GM21390 (cell line): Measurements from ENCODE around the gene FPR1.

Experiments
- ATAC-seq: cut with Tn5 transposase; IDR thresholded peaks from one replicate; pipeline ENCODE4 v1.9.1; 2021; ENCODE audit not compliant: unreplicated experiment

Gene FPR1, protein sequence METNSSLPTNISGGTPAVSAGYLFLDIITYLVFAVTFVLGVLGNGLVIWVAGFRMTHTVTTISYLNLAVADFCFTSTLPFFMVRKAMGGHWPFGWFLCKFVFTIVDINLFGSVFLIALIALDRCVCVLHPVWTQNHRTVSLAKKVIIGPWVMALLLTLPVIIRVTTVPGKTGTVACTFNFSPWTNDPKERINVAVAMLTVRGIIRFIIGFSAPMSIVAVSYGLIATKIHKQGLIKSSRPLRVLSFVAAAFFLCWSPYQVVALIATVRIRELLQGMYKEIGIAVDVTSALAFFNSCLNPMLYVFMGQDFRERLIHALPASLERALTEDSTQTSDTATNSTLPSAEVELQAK

DNA sequence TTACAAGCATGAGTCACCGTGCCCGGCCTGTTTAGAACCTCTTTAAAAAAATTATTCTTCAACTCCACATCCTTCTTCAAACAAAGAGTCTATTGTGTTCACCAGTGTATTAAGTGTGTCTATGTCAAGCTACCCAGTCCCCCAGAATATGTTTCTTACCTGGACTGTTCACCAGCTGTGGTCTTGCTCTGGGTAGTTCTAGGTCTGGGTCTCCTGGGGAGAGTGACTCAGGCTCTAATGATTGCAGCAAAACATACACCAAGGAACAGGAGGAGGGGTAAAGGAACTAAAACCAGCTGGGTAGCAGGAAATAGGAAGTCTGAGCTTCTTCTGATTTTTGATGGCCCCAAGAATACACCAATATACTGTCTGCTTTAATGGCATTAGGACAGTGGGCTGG lies at the start of gene FPR1:
Gene FPR1 (minus strand): TSS at position 224 of the 400 bp plus-strand sequence. CDS start 4,884 bp downstream, outside the sequence.
- no peak for ATAC-seq

DNA sequence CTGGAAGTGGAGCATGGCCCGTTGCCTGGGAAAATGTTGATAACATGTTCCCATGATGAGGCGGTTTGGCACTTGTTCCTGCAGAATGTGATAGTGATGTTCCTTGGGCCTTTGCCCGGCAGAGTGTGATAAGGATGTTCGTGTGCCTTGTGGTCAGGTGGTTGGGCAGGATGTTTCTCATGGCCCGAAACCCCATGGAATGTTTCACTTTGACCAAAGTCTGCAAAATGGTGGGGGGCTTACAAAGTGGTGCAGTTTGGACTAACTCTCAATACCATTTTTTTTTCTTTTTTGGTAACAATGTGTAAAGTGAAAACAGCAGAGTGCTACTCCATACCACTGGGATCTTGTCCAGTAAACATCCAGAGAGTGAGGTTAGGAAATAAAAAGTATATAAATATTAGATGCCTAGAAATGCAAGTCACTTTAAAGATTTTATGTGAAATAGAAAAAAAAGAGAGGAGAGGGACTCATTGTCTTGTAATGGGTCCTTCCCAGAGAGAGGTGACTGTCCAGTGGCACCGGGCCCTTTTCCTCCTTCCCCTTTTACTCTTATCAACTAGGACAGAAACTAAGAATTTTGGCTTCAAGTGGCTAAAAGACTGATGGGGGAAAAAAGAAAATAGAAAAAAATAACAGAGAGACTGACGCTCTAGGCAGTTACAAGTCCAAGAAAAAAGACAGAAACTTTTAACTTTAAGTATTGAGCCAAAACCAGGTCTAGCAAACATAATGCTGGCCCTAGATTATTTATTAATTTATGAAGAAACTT lies 49.0 kb upstream of the FPR1 start:
- no peak for ATAC-seq

DNA sequence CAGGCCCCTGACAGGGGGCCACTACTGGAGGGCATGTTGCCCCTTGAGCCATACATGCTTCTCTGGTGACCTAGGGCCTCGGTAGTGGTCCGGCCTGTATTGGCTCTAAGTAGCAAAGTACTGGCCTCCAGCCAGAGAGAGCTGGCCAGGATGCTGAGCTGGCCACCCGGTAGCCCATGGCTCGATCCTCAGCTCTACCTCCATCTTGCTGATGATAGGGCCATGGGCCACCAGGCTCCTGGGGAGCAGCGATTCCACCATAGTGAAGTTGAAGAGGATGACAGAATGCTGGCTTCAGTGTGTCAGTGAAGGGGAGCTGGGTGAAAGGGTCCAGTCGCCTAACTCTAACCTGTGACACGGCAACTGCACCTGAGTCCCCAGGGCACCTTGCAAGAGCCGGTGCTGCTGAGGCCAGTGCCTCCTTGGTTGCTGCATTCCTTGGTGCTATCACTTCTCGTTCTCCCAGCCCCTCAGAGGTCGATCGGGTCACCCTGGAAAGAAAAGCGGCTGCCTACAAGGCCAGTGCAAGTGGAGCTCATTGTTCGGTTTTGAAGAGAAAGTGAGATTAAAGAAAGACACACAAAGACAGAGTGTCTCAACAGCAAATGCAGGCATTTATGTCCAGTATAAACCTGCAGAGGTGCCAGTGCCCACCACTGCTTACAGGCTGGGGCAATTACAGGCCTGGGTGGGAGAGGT lies 48.2 kb upstream of the FPR1 start:
- ATAC-seq, result no peak

DNA sequence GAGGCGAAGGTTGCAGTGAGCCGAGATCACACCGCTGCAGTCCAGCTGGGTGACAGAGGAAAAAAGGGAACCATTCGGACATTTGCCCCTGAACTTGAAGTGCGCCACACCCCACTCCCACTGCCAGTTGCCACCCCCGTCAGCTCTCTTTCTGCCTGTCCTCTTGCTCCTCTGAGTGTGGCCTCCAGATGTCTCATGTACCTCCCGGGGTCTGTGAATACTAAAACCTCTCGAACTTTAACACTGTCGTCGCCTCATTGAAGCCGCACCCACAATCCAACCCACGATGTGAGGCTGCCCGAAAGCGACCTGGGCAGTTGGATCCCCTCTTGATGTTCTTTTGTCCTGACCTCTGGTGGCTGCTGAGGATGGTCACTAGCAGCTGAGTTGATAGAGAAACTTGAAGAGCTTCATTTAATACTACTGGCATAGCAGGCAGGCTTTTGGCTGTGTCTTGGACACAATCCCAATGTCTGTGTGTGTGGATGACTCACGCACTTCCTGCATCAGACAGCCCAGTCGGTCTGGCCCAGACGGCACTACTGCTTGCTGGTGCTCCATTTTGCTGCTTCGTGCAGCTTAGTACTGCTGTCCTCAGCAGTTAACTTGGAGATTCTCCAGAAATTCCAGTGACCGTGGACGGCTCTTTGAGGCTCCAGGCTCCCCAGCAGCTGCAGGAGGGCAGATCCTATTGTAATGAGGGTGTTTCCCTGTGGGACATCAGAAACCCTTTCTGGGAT lies 47.5 kb upstream of the FPR1 start:
- no peak for ATAC-seq

DNA sequence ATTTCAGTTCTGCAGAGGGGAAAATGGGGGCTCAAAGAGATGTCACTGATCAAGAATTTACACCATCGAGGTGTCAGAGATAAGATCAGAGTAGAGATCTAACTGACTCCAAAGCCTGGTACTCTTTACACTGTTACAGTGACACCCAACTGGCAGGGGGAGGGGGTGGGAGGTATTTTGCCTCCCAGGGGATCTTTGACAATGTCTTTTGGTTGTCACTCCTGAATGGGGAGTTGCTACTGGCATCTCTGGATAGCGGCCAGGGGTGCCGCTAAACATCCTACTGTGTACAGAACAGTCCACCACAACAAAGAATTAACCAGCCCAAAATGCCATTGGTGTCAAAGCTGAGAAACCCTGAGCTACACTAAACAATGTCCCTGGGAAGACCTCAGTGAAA lies 46.4 kb upstream of the FPR1 start:
- ATAC-seq, result no peak

DNA sequence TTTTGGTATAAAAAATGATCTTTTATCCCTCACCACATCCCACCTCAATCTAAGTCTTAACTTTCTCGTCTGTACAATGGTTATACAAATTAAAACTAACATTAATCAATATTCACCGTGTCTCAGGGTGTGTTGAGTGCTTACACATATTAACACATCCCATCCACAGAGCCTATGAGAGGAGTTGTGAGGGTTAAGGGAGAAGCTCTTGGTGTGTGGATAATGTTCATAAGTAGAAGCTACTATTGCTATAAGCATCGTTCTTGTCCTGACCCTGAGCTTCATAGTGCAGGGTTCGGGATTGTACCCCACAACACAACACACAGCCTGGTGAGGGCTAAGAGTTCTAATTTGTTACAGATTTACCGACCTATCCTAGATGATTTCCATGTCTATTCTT lies 45.8 kb upstream of the FPR1 start:
- no peak for ATAC-seq

DNA sequence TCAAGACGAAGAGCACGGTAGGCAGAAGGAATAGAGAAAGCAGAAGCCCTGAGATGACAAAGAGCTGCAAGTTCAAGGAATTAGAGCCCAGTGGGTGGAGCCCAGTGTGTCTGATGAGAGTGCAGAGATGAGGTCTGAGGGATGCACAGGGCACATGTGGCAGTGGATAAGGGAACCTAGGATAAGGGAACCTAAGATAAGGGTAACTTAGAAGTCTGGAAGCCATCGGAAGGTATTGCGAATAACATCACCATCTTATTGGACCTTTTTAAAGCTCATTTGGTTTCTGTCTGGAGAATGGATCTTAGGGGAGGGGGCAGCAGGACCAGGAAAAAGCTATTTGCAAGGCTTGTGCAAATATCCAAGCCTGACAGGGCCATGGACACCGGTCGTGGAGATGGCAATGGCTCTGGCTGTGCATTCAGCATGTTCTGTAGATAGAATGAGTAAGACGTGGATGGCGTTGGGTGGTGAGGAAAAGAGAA lies 44.6 kb upstream of the FPR1 start:
- no peak for ATAC-seq

DNA sequence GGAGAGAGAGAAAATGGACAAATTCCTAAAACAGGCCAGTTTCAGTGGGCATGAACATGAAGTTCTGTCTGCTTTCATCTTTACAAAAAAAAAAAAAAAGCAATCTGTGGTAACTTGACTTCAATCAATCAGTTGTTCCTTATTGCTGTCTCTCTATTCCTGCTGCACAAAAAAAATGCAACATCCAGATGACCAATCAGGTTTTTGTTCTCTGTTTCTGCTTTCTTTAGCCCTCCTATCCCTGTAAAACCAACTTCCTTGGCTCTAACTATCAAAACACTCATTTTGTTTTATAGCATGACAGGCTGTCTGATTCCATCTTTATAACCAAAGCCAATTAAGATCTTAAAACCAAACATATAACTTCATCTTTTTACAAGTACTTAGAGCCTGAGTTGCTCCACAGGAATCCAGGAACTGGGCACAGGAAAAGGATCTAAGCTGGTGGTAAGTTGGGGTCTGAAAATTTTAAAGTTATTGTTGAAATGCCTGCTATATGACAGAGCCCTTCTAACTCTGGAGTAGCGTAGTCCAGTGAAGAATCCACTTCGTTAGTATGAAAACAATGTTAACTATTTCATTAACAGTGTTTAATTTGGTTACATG lies 43.3 kb upstream of the FPR1 start, which contains the start of gene FPR3:
Gene FPR3 (plus strand): TSS at position 273 of the 606 bp plus-strand sequence. CDS start 28,592 bp downstream, outside the sequence.
- ATAC-seq, result no peak

DNA sequence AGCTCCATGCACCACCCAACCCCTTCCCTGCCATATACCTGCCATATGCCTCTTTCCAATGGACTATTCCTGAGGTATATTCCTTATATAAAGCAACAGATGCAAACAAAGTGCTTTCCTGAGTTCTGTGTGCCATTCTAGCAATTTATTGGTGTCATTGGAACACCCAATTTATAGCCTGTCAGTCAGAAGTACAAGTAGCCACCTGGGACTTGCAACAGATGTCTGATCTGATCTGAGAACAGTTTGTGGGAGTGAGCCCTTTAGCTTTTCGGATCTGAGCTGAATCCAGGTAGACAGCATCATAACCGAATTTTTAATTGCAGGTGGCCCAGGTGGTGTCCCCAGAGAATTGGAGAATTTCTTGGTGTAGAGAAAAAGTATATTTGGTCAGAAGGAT lies 42.3 kb upstream of the FPR1 start:
- ATAC-seq, result no peak

DNA sequence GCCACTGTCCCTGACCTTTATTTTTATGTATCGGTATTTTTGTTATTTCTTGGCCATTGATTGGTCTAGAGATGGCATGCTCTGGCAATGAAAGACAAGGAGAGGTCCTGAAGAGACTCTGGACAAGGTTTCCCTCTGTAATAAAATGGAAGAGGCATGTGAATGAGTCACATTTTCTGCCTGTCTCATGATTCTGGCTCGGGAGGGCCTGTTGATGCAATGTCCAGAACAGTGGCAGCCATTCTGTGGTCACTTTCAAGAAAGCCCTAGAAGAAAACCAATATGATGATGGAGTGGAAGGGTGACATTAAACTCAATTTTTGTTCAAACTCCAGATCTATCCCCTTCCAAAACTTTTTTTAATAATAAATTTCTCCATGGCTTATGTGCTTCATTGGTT lies 41.3 kb upstream of the FPR1 start:
- no peak for ATAC-seq

DNA sequence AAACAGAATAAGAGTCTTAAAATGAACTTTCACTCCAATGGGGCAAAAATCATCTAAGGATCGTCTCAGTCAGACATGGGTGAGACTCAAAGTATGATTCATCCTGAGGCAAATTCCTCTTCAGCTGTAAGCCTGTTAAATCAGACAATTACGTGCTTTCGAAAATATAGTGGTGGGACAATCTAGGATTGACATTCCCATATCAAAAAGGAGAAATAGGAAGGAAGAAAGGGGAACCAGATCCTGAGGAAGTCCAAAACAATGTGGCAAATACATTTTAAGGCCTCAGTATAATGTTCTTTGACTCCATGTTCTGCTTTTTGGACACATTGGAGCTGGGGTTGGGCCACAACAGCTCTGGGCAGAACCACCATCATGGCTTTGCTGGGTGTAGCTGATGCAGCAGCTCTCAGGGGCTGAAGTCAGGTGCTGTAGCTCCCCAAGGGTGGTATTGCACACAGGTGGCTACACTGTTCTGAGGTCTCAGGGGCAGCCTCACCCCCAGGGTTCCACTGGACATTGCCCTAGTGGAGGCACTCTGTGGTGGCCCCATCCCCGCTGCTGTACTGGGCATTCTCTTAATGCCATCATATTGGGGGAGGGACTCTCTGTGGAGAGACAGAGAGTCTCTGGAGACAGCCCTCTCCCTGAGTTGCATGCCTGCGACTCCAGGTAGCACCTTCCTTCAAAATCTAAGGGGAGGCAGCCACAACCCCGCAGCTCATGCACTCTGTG lies 37.5 kb upstream of the FPR1 start:
- ATAC-seq, result no peak

DNA sequence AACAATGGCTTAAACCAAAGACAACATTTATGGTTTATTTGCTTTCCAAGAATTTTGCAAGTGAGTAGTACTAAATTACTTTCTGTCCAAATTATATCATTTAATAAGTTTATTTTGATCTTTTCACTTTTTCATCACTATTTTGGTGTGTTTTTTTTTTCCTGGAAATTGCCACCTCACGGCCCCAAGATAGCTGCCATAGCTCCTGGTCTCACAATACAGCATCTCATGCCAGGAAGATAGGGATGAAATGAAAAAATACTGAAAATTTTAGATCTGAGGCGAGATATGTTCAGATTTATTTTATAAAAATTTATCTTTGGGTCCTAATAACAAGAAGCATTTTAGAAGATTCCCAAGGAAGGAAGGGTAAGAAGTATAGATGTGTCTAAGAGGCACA lies 36.4 kb upstream of the FPR1 start:
- no peak for ATAC-seq

DNA sequence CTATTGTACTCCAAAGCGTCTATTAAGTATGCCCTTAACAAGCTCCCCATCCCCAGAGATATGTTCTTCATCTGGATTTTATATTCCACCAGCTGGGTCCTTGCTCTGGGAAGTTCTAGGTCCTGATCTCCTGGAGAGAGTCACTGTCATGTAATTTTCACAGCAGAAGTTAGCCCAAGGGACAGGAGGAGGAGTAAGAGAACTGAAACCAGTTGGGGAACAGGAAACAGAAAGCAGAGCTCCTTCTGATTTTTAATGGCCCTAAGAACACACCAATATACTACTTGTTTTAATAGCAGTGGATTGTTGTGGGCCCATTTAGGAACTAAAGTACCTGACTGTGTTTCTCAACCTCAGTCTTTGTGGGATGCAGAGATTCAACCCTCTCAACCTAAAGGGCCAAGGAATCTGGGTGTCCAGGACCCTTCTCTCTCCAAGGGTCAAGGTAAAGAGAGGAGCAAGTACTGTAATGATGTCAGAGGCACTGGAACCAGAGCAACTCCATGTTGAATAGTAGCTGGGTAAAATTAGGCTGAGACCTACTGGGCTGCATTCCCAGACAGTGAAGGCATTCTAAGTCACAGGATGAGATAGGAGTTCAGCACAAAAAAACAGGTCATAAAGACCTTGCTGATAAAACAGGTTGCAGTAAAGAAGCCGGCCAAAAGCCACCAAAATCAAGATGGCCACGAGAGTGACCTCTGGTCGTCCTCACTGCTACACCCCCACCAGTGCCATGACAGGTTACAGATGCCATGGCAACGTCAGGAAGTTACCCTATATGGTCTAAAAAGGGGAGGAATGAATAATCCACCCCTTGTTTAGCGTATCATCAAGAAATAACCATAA lies 35.2 kb upstream of the FPR1 start:
- ATAC-seq, result no peak

DNA sequence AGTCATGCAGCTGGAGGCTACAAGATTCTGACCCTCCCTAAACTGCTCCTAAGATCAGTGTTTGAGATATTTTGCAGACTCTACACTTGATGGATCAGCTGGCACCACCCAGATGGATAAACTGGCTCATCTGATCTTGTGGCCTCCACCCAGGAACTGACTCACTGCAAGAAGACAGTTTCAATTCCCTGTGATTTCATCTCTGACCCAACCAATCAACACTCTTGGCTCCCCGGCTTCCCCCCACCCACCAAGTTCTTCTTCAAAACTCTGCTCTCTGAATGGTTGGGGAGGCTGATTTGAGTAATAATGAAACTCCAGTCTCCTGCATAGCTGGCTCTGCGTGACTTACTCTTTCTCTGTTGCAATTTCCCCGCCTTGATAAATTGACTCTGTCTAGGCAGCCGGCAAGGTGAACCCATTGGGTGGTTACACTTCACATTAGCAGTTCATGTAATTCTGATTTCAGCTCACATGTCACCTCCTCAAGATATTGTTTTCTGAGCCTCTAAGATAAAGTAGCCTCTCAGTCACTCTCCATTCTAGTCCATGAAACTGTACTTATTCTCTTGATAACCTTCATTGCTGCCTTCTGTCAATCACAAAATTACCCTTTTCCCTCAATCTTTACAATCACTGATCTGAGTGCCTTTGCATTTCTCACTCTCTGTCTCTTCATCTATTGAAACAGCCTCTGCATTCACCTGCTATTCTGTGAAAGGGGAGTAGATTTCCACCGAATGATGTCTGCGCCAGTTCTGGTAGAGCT lies 33.4 kb upstream of the FPR1 start:
- no peak for ATAC-seq

DNA sequence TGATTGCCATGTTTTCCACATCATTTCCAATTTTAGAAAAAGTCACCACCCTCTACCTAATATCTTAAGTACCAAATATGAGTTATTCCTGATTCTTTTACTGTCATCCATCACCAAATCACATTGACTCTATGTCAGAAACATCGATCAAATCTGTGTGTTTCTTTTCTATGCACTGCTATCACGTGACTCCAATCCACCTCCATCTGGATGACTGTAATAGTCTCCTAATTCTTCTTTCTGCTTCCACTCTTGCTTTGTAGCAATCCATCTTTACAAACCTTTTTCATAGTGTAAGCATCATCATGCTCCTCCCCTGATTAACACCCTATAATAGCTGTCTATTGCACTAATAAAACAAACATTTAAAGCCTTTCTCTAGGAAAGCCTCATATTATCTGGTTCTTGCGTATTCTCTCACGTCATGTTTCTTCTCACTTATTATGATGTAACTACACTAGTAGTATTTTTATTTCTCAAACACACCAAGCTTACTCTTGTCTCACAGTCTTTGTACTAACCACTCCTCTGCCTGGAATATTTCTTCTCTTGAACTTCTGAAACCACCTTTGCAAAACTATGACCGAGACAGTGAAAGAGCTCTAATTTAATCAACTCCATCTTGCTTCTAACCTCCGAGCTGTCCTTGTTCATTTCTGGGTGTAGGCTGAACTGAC lies 32.6 kb upstream of the FPR1 start:
- ATAC-seq, result no peak

DNA sequence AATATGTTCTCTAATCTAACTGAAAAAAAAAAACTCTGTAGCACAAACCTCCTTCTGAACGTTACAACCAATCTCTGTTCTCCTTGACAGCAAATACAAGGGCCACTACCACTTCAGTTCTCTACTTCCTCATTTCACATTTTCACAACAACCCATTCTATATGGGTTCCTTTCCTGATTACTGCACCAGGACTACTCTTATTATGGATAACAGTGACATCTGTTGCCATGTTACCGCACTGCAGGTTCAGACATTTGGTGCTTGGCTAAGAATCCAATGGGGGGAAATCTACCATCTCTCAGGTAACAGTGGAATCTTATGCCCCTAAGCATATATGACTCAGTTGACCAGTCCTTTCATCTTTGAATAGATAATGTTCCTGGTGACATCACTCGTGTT lies 31.7 kb upstream of the FPR1 start:
- ATAC-seq, result no peak

DNA sequence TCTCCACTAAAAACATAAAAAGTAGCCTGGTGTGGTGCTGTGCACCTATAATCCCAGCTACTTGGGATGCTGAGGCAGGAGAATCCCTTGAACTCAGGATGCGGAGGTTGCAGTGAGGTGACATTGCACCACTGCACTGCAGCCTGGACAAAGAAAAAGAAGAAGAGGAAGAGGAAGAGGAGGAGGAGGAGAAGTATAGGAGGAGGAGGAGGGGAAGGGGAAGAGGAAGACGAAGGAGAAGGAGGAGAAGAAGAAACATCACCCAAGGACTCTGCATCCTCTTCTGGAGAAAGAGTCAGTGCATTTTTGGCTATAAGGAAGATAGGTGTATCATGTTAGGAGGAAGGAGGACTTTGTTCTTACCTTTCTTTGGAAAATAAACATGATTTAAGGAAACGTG lies 30.3 kb upstream of the FPR1 start:
- ATAC-seq, result no peak

DNA sequence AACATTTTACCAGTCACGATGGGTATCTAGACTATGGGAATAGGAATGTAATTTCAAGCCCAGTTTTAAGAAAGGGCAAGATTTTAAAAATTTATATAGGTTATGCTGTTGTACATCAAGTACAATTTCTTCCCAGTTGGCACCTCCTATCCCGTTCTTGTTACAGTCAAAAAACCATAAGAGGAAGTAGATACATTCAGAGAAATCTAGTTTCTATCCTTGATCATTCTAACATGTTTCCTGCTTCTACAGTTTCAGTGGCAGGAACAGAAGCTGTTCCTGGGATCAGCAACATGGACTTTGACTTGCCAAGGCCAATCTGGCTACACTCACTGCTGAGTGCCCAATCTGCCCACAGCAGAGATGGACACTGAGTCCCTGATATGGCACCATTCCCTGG lies 28.6 kb upstream of the FPR1 start:
- ATAC-seq, result no peak
